K562 (cell line): ENCODE data around the gene ATF6B. TPM values are rescaled to one million over a fixed set of nuclear protein-coding genes. Genes with fewer than 3 reads are reported as not detected.

Source experiments
- ATAC-seq: fragments of 200-7000 bp; cut with Tn5 transposase; 3 replicates; pipeline ENCODE4 v1.9.1; 2020; ENCODE audit warnings: moderate library complexity
- BruUV-seq: library from RNA; stranded (reverse); fragments of 400-500 nt; replicated peaks from 2 replicates; lab custom pipeline; 2021; lab: Mats Ljungman, UMichigan
- CTCF ChIA-PET: fragments of 300-600 bp; formaldehyde crosslinking; extraction: SDS; loops from one replicate; lab custom pipeline; 2021; ENCODE audit warnings: low intra/inter-chr PET ratio; lab: Yijun Ruan, JAX
- POLR2A ChIA-PET: fragments of 300-600, 350-650 bp; sonication (Branson Sonifier 250); formaldehyde crosslinking; extraction: SDS; loops from one replicate; lab custom pipeline; 2021; ENCODE audit warnings: antibody characterized with exemption, inconsistent platforms; lab: Yijun Ruan, JAX
- DNase-seq, 4 experiments: peaks; one replicate each; pipeline versions ENCODE4 v3.0.0 to v3.0.0-alpha.2; 2011 to 2018; ENCODE audit warnings: low spot score in 3 of 4, mixed read lengths in 3 of 4; ENCODE audit errors: extremely low read depth in 1 of 4
- FAIRE-seq: peaks from 2 replicates; lab custom pipeline; 2011; peaks lifted over from hg19 to GRCh38; lab: Jason Lieb, UNC
- H2AFZ ChIP-seq: 2 replicates; pipeline ENCODE4 v1.6.0; 2011; ENCODE audit warnings: low read depth, low read length, control low read depth, inconsistent platforms
- H3K27ac ChIP-seq: fragments of 200-600 bp; 3 replicates; pipeline ENCODE4 v1.8.0; 2011; ENCODE audit warnings: low read depth, mild to moderate bottlenecking, control low read depth, inconsistent platforms, low read length, moderate library complexity, mixed read lengths; ENCODE audit errors: extremely low read depth
- H3K27me3 ChIP-seq, 2 experiments: fragments of 300-600 bp in 1 of 2; 2 replicates in 1 of 2; 3 replicates in 1 of 2; pipeline versions ENCODE4 v1.6.0 to v1.8.0; 2011; ENCODE audit warnings: inconsistent platforms in 2 of 2, low read length in 2 of 2, mild to moderate bottlenecking in 1 of 2, mixed read lengths in 1 of 2, moderate library complexity in 1 of 2; ENCODE audit not compliant: control insufficient read depth in 2 of 2, insufficient read depth in 2 of 2
- H3K36me3 ChIP-seq: fragments of 300-600 bp; 3 replicates; pipeline ENCODE4 v1.8.0; 2011; ENCODE audit warnings: mild to moderate bottlenecking, low read length, inconsistent platforms; ENCODE audit not compliant: control insufficient read depth, insufficient read depth
- H3K4me1 ChIP-seq, 2 experiments: fragments of 200-600 bp in 1 of 2; replicated peaks in 1 of 2; 2 replicates in 1 of 2; 3 replicates in 1 of 2; pipeline versions ENCODE4 v1.5.1 to v1.8.0; 2011; ENCODE audit warnings: inconsistent platforms in 2 of 2, low read length in 2 of 2, mild to moderate bottlenecking in 1 of 2, mixed read lengths in 1 of 2, moderate library complexity in 1 of 2; ENCODE audit not compliant: control insufficient read depth in 2 of 2, insufficient read depth in 2 of 2
- H3K4me2 ChIP-seq: 2 replicates; pipeline ENCODE4 v1.6.1; 2011; ENCODE audit warnings: low read length, control low read depth, inconsistent platforms, mixed read lengths; ENCODE audit not compliant: insufficient read depth
- H3K4me3 ChIP-seq: fragments of 200-600 bp; sonication (generic), shearing (Covaris generic); 2 replicates; pipeline ENCODE4 v1.5.1; 2016; ENCODE audit warnings: control low read depth, inconsistent platforms
- H3K79me2 ChIP-seq: fragments of 200-600 bp; 3 replicates; pipeline ENCODE4 v1.8.0; 2011; ENCODE audit warnings: low read length, inconsistent platforms; ENCODE audit not compliant: control insufficient read depth, insufficient read depth
- H3K9ac ChIP-seq, 2 experiments: 2 replicates each; pipeline versions ENCODE4 v1.6.0 to v1.6.1; 2011; ENCODE audit warnings: low read depth in 2 of 2, low read length in 2 of 2, control low read depth in 1 of 2, inconsistent platforms in 1 of 2, mild to moderate bottlenecking in 1 of 2, mixed read lengths in 1 of 2; ENCODE audit not compliant: insufficient read depth in 1 of 2
- H3K9me1 ChIP-seq: one replicate; pipeline ENCODE4 v1.6.0; 2011; ENCODE audit warnings: inconsistent platforms, mild to moderate bottlenecking, low read length, moderate library complexity; ENCODE audit not compliant: control insufficient read depth, insufficient read depth
- H3K9me3 ChIP-seq: replicated peaks from 2 replicates; pipeline ENCODE4 v1.5.1; 2011; ENCODE audit warnings: low read depth, low read length, inconsistent platforms; ENCODE audit not compliant: control insufficient read depth, insufficient read depth
- H4K20me1 ChIP-seq: replicated peaks from 2 replicates; pipeline ENCODE4 v1.6.1; 2011; ENCODE audit warnings: low read length, inconsistent platforms, mixed read lengths; ENCODE audit not compliant: control insufficient read depth, insufficient read depth
- CUX1 ChIP-seq: fragments of 200-800 bp; sonication (Bioruptor generic); IDR thresholded peaks from 2 replicates; pipeline ENCODE4 v1.6.1; 2016; ENCODE audit warnings: missing genetic modification characterization, missing compliant biosample characterization
- HOXB6 ChIP-seq: fragments of 250-450 bp; sonication (Bioruptor Pico); IDR thresholded peaks from 2 replicates; pipeline ENCODE4 v1.5.1; 2022; ENCODE audit warnings: mild to moderate bottlenecking, borderline replicate concordance
- NR2C2 ChIP-seq, 2 experiments: fragments of 200-800 bp in 1 of 2; sonication (Bioruptor generic) in 1 of 2; sonication (generic) in 1 of 2; formaldehyde crosslinking in 1 of 2; IDR thresholded peaks; 2 replicates each; pipeline versions ENCODE4 v1.6.1 to v1.8.0; 2016 to 2022; ENCODE audit warnings: mild to moderate bottlenecking in 1 of 2, missing compliant biosample characterization in 1 of 2, missing genetic modification characterization in 1 of 2, missing genetic modification reagents in 1 of 2
- SPI1 ChIP-seq: IDR thresholded peaks from 2 replicates; pipeline ENCODE4 v1.6.1; 2011; ENCODE audit warnings: low read depth, low read length, control low read depth, borderline replicate concordance
- TAF9B ChIP-seq: fragments of 450-650 bp; IDR thresholded peaks from 2 replicates; pipeline ENCODE4 v1.6.1; 2018; ENCODE audit warnings: mild to moderate bottlenecking; ENCODE audit not compliant: partially characterized antibody
- ZBTB12 ChIP-seq: fragments of 250-450 bp; sonication (Bioruptor Pico); IDR thresholded peaks from 2 replicates; pipeline ENCODE4 v1.4.0; 2020
- ZNF445 ChIP-seq: fragments of 250-450 bp; sonication (Bioruptor Pico); IDR thresholded peaks from 2 replicates; pipeline ENCODE4 v1.4.0; 2020; ENCODE audit warnings: low read depth, mild to moderate bottlenecking, moderate library complexity
- WGBS: fragments of 100-300 bp; shearing (Covaris generic); methylation state at CpG from one replicate; pipeline ENCODE4 v1.1.6; 2016; ENCODE audit warnings: low coverage, mixed read lengths; ENCODE audit not compliant: insufficient coverage; ENCODE audit errors: missing lambda C conversion rate; 5-methylcytosine and 5-hydroxymethylcytosine counted together
- in situ Hi-C: fragments of 300-500 bp; cut with MboI; formaldehyde crosslinking; loops from 4 replicates; pipeline ENCODE4 v1.15.0; 2018; ENCODE audit warnings: inconsistent platforms, mixed read lengths
- intact Hi-C: fragments of 100-400 bp; cut with micrococcal nuclease; formaldehyde crosslinking; loops from 2 replicates; pipeline ENCODE4 v1.14.2; 2022
- polyA plus RNA-seq, 8 experiments: library from polyadenylated mRNA; depleted of rRNA in 4 of 8; stranded (reverse) in 5 of 8; unstranded in 3 of 8; fragments of >200 nt; fragmentation: Nextera tagmentation in 2 of 8; fragmentation: Illumina TruSeq in 1 of 8; extraction: Ambion mirVana in 2 of 8; extraction: Trizol in 1 of 8; gene quantifications; 2 replicates each; pipeline versions ENCODE4 v1.2.1 to v1.2.3, GENCODE V29; 2011 to 2014; ENCODE audit warnings: inconsistent platforms in 1 of 8, missing spikeins in 1 of 8
- total RNA-seq, 7 experiments: library from RNA; depleted of rRNA in 6 of 7; stranded (reverse); fragments of >200 nt in 6 of 7; fragmentation: Illumina TruSeq in 2 of 7; extraction: Trizol in 2 of 7; gene quantifications; 2 replicates each; pipeline versions ENCODE4 v1.2.1 to v1.2.3, GENCODE V29; 2011 to 2021; ENCODE audit warnings: low replicate concordance in 1 of 7

Gene ATF6B
- total and polyA plus RNA-seq, 9 of the 15 experiments (the other 6 are each of a cell fraction or from before 2014, with no cell fraction given) = 20.7 to 131 (median 31.7) TPM

GRCh38 chr6:32132110-32132509 is 4.1 kb upstream of the ATF6B start:
- TF ChIP-seq HOXB6 (CRISPR knock-in tag) (peak; percentile 58; the same call in 1 of the 2 replicates), ZNF445 (CRISPR knock-in tag) (no peak)
- BruUV-seq = no TSS peak
- H3K4me1 ChIP-seq = peaks cover 33 to 43% of the 10 kb centered on the region in 2 experiments
- FAIRE-seq (no peak), ATAC-seq (no peak), DNase-seq (no peak)
- H3K4me2 ChIP-seq = peak overlapping the region; percentile 17; the same call in 1 of the 2 replicates
- CTCF ChIA-PET = no interaction called here
- peak overlapping the region; percentile 5; the same call in 1 of the 3 replicates for H3K27ac ChIP-seq
- H2AFZ ChIP-seq = no peak overlapping the region
- no peaks in the 10 kb centered on the region for H3K9me3 ChIP-seq
- no peaks in the 10 kb centered on the region for H3K9me1 ChIP-seq
- H3K36me3 ChIP-seq = no peaks in the 10 kb centered on the region; the same call in 2 of the 3 replicates
- no peak overlapping the region for H3K9ac ChIP-seq
- no peaks in the 10 kb centered on the region for H4K20me1 ChIP-seq
- in situ Hi-C loops = no loop called here
- POLR2A ChIA-PET = interaction anchor here (0.5 to 3.9 kb wide), 13 partner anchors 10 to 429 kb away, joined by 3 to 23 read pairs (median 4); no protein-coding TSS in a partner anchor
- H3K4me3 ChIP-seq = no peak overlapping the region
- H3K79me2 ChIP-seq = peaks cover 27% of the 10 kb centered on the region
- no peaks in the 10 kb centered on the region for H3K27me3 ChIP-seq
- intact Hi-C loops = loop anchor here (5.0 kb wide), 1 partner anchor 1070 kb away; the partner anchor contains the start of genes HSD17B8, RXRB and SLC39A7

- H4K20me1 ChIP-seq = no peaks in the 10 kb centered on the region
- peaks cover 6% of the 10 kb centered on the region; the same call in 2 of the 3 replicates for H3K36me3 ChIP-seq
- FAIRE-seq = peak; percentile 86
- 5% methylated on average over 12 of the region's 14 CpGs for WGBS
- peak overlapping the region; percentile 60 for H3K27ac ChIP-seq
- peak; percentile 66 to 93 (median 78) for DNase-seq
- H3K9ac ChIP-seq = peak overlapping the region in 1 of 2 experiments; percentile 36; a peak in 1 of 4 replicates
- peaks cover 39 to 45% of the 10 kb centered on the region in 2 experiments for H3K4me1 ChIP-seq
- no peak overlapping the region for H3K4me3 ChIP-seq
- H2AFZ ChIP-seq = peak overlapping the region; percentile 35; the same call in 1 of the 2 replicates
- BruUV-seq = no TSS peak
- ChIA-PET CTCF (no interaction called here), POLR2A (interaction anchor here (0.5 to 3.9 kb wide), 18 partner anchors 10 to 428 kb away, joined by 3 to 23 read pairs (median 4); partner anchors contain the start of genes PBX2 and PRRT1)
- intact Hi-C loops = loop anchor here (2.0 to 5.0 kb wide), 2 partner anchors 45 to 1071 kb away; partner anchors contain the start of genes AGPAT1, HSD17B8, RXRB and SLC39A7
- H3K9me3 ChIP-seq = no peaks in the 10 kb centered on the region
- no peaks in the 10 kb centered on the region for H3K27me3 ChIP-seq
- H3K79me2 ChIP-seq = peaks cover 33% of the 10 kb centered on the region
- H3K4me2 ChIP-seq = peak overlapping the region; percentile 66
- H3K9me1 ChIP-seq = no peaks in the 10 kb centered on the region
- ATAC-seq = peak; percentile 19
- in situ Hi-C loops = no loop called here
- TF ChIP-seq ZBTB12 (CRISPR knock-in tag) = no peak
- TF ChIP-seq TAF9B = no peak
- peak; percentile 62; the same call in 1 of the 2 replicates for TF ChIP-seq CUX1 (CRISPR knock-in tag)
- no peak for TF ChIP-seq SPI1
- no peak for TF ChIP-seq NR2C2 (CRISPR knock-in tag; IDR thresholded peaks at IDR 0.05)
- no peak for TF ChIP-seq NR2C2 (tag; IDR thresholded peaks at IDR 0.05)
Measured at GRCh38 chr6:32131439-32131948, 3.4 kb upstream of the ATF6B start.
